Measurements from ENCODE around the gene CORO6.

DNA sequence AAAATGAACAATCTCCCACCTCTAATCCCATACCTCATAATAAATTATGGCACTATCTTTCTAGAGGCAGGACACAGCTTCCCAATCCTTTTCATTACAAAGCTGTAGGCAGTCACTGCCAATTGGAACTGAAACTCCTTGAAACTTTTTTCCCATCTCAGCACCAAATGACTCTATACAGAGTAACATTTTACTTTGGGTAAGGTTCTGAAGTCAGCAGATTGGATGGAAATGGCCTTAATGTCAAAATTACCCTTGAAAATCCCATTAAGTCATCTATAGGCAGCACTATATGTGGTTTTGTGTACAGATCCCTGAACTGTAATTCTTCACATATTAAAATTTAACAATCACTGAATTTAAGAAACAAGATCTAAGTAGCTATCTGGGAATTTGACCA lies 30.3 kb upstream of the CORO6 start:
- TF ChIP-seq CTCF (IDR thresholded peaks at IDR 0.05) (no peak), EP300 (IDR thresholded peaks at IDR 0.05; ENCODE audit: low read depth) (no peak)

Data from transverse colon (tissue), 3 donors.